HEK293T (cell line): ENCODE results near the gene ZNF398.

Source experiments
- CTCF ChIA-PET: fragments of 350-600 bp; formaldehyde crosslinking; extraction: SDS; loops from one replicate; lab custom pipeline; 2021; ENCODE audit warnings: antibody characterized with exemption, inconsistent platforms; lab: Yijun Ruan, JAX
- POLR2A ChIA-PET: fragments of 350-600 bp; formaldehyde crosslinking; extraction: SDS; loops from one replicate; lab custom pipeline; 2020; ENCODE audit warnings: antibody characterized with exemption, inconsistent platforms; lab: Yijun Ruan, JAX
- DNase-seq: peaks from one replicate; pipeline ENCODE4 v3.0.0; 2012; ENCODE audit warnings: mixed read lengths; ENCODE audit errors: extremely low spot score
- ARNT ChIP-seq: fragments of 450-650 bp; IDR thresholded peaks from 2 replicates; pipeline ENCODE4 v1.6.1; 2017; ENCODE audit warnings: mild to moderate bottlenecking
- ELF4 ChIP-seq: fragments of 450-650 bp; IDR thresholded peaks from 2 replicates; pipeline ENCODE4 v1.6.1; 2017; ENCODE audit warnings: antibody characterized with exemption
- FOXA1 ChIP-seq: fragments of 450-650 bp; IDR thresholded peaks from 2 replicates; pipeline ENCODE4 v1.6.1; 2016; ENCODE audit warnings: mild to moderate bottlenecking
- FOXK2 ChIP-seq: fragments of 450-650 bp; IDR thresholded peaks from 2 replicates; pipeline ENCODE4 v1.6.1; 2016; ENCODE audit warnings: mild to moderate bottlenecking
- FOXM1 ChIP-seq: fragments of 450-650 bp; IDR thresholded peaks from 2 replicates; pipeline ENCODE4 v1.6.1; 2017; ENCODE audit warnings: mild to moderate bottlenecking, borderline replicate concordance
- TARDBP ChIP-seq: fragments of 450-650 bp; IDR thresholded peaks from 2 replicates; pipeline ENCODE4 v1.6.1; 2016
- ZNF384 ChIP-seq: fragments of 450-650 bp; IDR thresholded peaks from 2 replicates; pipeline ENCODE4 v1.6.1; 2016
- TF ChIP-seq, protein P1 (sequence below): fragments of 450-650 bp; IDR thresholded peaks from 2 replicates; pipeline ENCODE4 v1.6.1; 2016

The ZNF398 gene

DNA sequence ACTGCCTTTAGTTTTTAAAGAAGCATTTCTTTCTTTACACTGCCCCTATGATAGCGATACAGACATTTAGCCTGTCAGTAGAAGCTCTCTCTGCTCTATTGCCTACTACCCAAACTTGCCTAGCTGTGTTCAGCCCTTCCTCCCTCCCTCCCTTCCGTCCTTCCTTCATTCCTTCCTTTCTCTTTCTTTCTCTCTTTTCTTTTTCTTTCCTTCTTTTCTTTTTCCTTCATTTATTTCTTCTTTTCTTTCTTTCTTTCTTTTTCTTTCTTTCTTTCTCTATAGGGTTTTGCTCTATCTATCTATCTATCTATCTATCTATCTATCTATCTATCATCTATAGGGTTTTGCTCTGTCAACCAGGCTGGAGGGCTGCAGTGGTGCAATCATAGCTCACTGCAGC is 85.1 kb downstream of the ZNF398 start:
- CTCF ChIA-PET: no interaction called here
- DNase-seq: no peak
- TF ChIP-seq FOXK2 (no peak), ZNF384 (no peak), ELF4 (no peak), TARDBP (no peak), FOXM1 (no peak), FOXA1 (no peak), ARNT (no peak)
- TF ChIP-seq, protein P1, sequence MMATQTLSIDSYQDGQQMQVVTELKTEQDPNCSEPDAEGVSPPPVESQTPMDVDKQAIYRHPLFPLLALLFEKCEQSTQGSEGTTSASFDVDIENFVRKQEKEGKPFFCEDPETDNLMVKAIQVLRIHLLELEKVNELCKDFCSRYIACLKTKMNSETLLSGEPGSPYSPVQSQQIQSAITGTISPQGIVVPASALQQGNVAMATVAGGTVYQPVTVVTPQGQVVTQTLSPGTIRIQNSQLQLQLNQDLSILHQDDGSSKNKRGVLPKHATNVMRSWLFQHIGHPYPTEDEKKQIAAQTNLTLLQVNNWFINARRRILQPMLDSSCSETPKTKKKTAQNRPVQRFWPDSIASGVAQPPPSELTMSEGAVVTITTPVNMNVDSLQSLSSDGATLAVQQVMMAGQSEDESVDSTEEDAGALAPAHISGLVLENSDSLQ: no peak
- POLR2A ChIA-PET: no interaction called here
